GM19438 (cell line): Measurements from ENCODE around the gene NUBP2.

Source experiments
- ATAC-seq: cut with Tn5 transposase; IDR thresholded peaks from one replicate; pipeline ENCODE4 v1.9.1; 2021; ENCODE audit warnings: low read depth; ENCODE audit not compliant: unreplicated experiment

Gene NUBP2

GRCh38 chr16:1771864-1772361 lies 10.8 kb upstream of the NUBP2 start:
- no peak for ATAC-seq

GRCh38 chr16:1772362-1772907 lies 10.3 kb upstream of the NUBP2 start, which contains the start of gene EME2:
EME2 (plus strand) TSS chr16:1772810; CDS start chr16:1773228, 418 bp downstream.
- ATAC-seq: no peak

- peak; percentile 45 for ATAC-seq
Measured at GRCh38 chr16:1772908-1773702, 9.7 kb upstream of the NUBP2 start, which contains the start of gene MRPS34. MRPS34 (minus strand) TSS chr16:1773134; CDS start chr16:1773119, 15 bp downstream.

GRCh38 chr16:1773703-1774447 lies 8.9 kb upstream of the NUBP2 start:
- peak; percentile 2 for ATAC-seq

- ATAC-seq: no peak
Measured at GRCh38 chr16:1774448-1774780, 8.3 kb upstream of the NUBP2 start.

GRCh38 chr16:1775006-1775845 lies 7.5 kb upstream of the NUBP2 start:
- no peak for ATAC-seq

- no peak for ATAC-seq
Measured at GRCh38 chr16:1775846-1776671, 6.7 kb upstream of the NUBP2 start.

- ATAC-seq: no peak
Measured at GRCh38 chr16:1776672-1776955, 6.1 kb upstream of the NUBP2 start.

GRCh38 chr16:1776991-1777374 lies 5.8 kb upstream of the NUBP2 start:
- ATAC-seq: no peak

GRCh38 chr16:1777375-1778199 lies 5.2 kb upstream of the NUBP2 start:
- no peak for ATAC-seq

GRCh38 chr16:1778200-1779179 lies 4.3 kb upstream of the NUBP2 start:
- ATAC-seq: no peak

GRCh38 chr16:1779234-1779701 lies 3.5 kb upstream of the NUBP2 start:
- ATAC-seq: no peak

- no peak for ATAC-seq
Measured at GRCh38 chr16:1779741-1780676, 2.8 kb upstream of the NUBP2 start.

- ATAC-seq: no peak
Measured at GRCh38 chr16:1780677-1781072, 2.1 kb upstream of the NUBP2 start.

- ATAC-seq: no peak
Measured at GRCh38 chr16:1781254-1781653, 1.5 kb upstream of the NUBP2 start.

GRCh38 chr16:1781758-1782407 lies 877 bp upstream of the NUBP2 start:
- ATAC-seq: peak; percentile 2
